HG03457 (cell line): ENCODE data around the gene TCL1A.
A peak's percentile ranks its signal among the peaks of the same experiment; 100 is the strongest.
"Not testable (repeated sequence)": the region's sequence is repeated elsewhere in the genome, so short reads cannot be mapped to it uniquely, and the experiment has no call there.

ENCODE experiments used
- ATAC-seq: cut with Tn5 transposase; IDR thresholded peaks from one replicate; pipeline ENCODE4 v1.9.1; 2021; ENCODE audit warnings: moderate number of reproducible peaks; ENCODE audit not compliant: unreplicated experiment

TCL1A gene

GRCh38 chr14:95679148-95679815, 34.6 kb downstream of the TCL1A start:
- ATAC-seq, result no peak

DNA sequence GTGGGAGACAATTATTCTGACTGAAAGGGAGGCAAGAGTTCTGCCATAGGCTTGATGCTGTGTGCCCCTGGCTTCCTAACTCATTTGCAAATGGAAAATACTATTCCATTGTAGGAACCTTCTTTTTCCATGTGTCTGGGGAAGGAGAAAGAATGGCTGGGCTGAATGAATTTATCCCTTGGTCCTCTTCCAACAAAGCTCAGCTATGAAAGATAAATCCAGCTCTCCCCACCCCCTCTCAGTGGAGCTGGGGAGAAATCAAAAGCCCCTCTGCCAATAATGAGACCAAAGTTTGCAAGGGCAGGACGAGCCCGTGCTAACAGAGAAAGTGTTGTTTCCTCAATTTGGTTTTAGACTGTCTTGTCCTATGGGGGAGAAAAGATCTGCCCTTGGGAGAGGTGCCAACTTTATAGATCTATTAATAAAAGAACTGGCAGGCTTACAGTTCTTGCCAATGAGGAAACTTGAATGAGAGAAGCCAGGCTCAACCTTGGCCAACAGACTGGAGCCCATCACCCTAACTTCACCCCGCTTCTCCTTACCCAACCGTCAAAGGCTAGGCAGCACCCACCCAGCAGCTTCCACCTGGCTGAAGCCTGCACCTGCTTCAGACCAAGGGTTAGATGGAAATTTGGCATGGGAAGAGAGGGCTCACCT, 36.6 kb downstream of the TCL1A start:
- ATAC-seq, result no peak

DNA sequence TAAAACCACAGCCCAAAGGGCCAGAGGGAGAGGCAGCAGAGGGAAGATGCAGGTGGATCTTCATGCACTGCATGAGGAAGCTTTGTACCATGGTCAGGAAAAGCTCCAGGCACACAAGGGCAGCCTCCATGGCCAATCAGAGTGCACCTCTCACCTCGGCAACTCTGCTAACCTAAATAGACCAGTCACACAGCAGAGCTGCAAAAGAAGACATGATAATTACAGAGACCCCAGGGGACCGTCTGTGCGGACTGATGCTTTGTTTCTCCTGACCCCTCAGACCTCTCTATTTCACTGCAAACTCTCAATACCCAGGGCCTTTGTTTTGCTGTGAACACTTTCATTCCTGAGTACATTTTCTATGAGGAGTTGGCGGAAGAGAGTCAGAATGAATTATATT, 38.4 kb downstream of the TCL1A start:
- no peak for ATAC-seq

DNA sequence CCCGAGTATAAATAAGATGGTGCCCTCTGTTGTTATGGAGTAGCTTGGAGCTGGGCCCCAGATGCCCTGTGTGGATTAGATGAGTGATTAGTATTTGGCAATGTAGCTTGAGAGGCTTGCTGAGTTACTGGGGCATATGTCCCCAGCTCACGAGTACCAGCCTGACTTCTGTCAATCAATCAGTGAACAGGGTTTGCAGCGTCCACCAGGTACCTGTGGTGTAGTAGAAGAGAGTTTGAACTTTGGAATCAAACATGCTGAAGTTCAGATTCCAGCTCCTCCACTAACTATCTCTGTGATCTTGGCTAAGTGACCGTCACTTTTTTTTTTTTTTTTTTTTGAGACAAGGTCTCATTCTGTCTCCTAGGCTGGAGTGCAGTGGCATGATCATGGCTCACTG, 39.3 kb downstream of the TCL1A start:
- no peak for ATAC-seq

DNA sequence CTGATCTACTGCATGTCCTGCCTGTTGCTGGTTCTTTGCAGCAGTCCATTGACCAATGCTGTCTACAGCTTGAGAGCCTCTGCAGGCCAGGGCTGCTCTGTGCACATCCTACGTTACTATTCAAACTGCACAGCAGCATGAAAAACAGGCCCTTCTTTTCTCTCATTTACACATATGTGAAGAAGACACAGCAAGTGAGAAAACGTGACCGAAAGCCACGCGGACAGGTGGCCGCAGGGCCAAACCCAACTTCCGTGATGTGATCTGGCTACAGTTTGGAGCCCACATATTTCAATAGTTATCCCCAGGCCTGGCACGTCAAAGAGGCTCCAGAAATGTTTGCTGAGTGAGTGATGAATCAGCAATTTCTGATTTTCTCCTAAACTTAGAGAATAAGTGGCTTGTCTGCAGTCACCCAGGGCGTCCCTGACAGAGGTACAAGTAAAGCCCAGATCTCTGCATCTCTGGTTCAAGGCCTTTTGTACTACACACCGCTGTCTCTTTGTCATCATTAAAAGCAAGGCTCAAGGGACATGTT, 45.6 kb downstream of the TCL1A start:
- ATAC-seq, result no peak

DNA sequence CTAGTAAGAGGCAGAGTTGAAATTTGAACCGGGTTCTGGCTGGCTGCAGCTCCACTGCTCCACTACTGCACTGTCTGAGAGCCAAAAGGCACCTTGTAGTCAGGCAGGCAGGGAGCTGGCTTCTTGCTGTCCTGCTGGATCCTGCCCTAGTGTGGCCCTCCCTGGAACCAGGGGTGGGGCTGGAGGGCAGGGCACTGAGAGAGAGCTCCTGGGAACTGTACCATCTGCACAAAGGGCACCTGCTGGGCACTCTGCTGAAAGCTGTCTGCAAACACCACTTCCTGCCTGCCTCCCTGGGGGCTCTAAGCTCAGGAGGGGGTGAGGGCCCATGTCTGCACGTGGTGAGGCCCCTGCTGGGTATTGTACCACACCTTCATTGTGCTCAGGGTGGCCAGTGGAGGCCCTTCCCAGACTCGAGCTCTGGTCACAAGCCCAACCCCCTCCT, 46.7 kb downstream of the TCL1A start:
- ATAC-seq, result no peak

DNA sequence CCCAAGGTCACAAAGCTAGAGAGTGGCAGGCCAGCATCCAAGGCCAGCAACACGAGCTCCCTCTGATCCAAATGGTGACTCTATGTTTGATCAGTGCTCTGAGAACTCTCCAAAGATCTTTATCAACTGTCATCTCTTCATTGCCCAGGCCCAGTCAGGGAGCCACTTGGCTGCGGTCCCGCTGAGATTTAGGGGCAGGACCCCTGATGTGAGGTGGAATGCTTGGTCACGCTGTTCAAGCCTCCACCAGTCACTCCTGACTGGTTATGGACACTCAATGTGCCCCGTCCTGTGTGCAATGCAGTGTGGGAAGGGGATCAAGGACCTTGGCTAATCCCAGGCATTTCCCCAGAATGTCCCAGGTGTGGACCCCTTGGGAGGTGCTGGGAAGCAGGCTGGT, 47.5 kb downstream of the TCL1A start:
- ATAC-seq, result no peak

DNA sequence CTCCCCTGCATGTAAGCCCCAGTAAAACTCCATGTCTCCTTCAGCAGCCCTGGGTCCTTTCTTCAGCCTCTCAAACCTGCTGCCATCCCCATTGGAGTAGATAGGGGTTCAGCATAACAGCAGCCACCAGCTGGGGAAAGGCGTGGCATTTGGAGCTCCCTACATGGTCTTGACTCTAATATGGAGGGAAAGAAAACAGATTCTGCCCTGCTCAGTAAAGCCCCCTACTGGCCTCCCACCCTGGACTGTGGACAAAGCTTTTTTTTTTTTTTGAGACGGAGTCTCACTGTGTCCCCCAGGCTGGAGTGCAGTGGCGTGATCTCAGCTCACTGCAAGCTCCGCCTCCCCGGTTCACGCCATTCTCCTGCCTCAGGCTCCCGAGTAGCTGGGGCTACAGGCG, 48.4 kb downstream of the TCL1A start:
- ATAC-seq, result not testable (repeated sequence)

DNA sequence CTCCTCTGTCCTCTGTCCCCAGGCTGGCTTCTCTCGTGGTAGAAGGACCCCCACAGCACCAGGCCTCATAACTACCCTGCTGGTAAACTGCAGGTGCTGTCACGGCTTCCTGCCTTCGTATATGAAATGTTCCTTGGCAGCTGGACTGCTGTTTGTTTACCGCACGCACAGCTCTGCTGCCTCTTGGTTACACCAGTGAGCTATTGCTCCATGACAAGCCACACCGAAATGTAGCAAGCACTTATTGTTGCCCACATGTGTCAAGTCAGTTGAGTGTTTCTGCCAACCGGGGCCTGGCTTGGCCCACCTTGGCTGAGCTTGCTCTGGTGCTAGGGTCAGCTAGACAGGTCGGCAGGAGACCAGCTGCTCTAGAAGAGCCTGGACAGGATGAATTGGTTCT, 49.4 kb downstream of the TCL1A start:
- ATAC-seq, result no peak

- ATAC-seq, result no peak
Measured at GRCh38 chr14:95664066-95664465, 49.9 kb downstream of the TCL1A start.

GRCh38 chr14:95663226-95663797, 50.6 kb downstream of the TCL1A start:
- ATAC-seq, result no peak

DNA sequence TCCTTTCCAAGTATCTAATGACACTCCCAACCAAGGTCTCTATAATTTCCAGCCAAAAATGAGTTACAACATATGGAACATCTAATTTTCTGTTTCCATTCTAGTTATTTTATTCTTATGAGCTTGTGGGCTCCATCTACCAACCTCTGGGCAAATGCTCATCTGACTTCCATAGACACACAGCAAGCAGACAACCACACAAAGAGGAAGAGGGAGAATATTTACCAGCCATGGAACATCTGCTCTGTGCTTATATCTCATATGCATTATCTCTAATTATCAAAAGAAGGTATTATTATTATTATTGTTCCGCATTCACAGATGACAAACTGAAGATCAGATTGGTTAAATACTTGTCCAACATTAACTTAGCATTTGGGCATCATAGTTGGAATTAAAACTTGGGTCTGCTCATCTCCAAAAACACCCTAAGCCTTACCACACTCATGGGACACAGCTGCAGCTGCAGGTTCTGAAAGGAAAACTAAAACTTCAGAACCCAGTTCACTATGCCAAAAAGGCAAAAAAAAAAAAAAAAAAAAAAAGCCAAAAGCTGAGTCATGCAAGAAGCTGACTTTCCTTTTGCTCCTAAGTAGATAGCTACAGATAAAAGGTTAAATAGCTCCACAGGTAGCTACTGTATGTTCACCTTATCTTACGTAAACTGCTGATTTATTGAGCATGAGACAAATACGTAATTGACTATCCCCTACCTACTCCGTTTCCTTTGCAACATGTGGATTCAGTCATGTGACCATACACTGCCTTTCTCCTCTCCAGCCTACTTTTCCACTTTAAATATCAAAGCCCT, 51.3 kb downstream of the TCL1A start:
- ATAC-seq, result peak; percentile 30

GRCh38 chr14:95660651-95661515, 53.0 kb downstream of the TCL1A start:
- ATAC-seq, result no peak

DNA sequence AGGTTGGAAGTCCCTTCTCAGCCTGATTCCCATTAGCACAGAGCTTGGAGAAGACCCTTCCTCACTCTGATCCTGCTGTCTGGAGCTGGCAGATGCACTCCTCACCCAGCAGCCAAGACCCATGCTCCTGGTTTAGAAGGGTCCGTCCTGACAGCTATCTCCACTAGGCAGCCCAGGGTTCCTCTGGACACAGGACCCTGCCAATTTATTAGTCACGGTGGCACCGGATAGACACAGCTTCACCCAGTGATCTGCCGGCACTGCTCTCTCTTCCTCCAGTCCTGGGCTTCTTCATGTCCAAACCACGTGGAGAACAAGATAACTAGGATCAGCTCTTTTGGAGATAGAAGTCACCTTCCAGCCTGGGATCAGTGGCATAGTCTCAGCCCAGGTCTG, 53.9 kb downstream of the TCL1A start:
- no peak for ATAC-seq
